GM15510 (cell line): ENCODE data around the gene FHIT.

Experiments used
- POLR2A ChIP-seq: IDR thresholded peaks from 3 replicates; pipeline ENCODE4 v1.6.1; 2011; ENCODE audit warnings: borderline replicate concordance; ENCODE audit not compliant: insufficient read length; ENCODE audit errors: extremely low read depth

FHIT gene

DNA sequence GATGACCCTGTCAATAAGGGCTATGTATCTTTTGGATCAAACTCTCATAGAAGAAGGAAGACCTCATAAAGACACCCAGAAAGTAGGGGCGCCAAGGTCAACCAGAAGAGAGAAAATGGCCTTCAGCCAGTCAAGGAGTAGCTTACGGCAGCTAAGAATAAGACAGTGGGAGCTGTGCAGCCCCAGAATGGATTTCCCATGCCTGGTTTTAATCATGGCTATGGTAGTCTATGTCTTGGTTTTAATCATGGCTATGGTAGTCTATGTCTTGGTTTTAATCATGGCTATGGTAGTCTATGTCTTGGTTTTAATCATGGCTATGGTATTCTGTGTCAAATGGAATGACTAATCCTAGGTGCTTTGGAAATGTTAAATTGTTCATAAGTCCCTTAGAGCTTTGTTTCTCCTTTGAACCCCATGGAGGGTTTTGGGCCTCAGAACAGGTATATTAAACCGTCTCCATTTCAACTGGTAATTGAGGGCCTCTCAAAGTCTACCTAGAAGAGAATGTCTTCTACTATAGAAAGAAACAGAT, 1459.4 kb downstream of the FHIT start:
- no peak for TF ChIP-seq POLR2A

GRCh38 chr3:59790241-59790640, 1461.0 kb downstream of the FHIT start:
- no peak for TF ChIP-seq POLR2A

DNA sequence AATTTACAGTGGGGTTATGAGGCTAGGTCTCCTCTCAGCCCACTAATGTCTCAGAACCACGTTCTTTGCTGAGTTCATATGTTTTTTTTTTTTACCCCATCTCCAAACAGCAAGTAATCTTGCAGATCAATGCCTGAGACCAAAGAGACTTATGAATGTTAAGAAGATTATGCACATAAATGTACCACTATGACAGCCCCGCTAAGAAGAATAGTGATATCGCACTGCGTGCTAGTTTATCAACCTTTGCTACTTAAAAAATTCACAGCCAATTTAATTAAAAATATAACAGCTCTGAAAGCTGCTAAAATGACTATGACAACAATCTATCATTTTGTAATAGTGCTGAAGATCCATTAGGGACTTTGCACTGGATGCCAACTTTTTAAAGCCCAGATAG, 1462.5 kb downstream of the FHIT start:
- no peak for TF ChIP-seq POLR2A

DNA sequence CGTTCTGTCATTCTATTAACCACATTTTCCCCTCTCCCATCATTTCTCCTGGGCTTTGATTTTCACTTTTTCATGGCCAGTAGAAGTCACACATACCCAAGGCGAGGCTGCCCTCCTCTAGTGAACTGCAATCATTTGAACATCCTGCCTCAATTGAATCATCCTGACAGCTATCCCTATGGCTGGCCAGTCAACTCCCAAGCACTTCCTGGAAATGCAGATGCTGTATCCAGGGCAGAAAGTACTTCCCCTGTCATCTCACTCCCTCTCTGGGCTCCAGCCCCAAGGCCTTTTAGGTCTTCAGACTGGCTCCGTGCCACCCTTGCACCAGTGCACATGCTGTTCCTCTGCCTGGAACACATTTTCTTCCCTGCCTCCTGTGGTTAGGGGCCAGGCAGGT, 1463.1 kb downstream of the FHIT start:
- TF ChIP-seq POLR2A: no peak

DNA sequence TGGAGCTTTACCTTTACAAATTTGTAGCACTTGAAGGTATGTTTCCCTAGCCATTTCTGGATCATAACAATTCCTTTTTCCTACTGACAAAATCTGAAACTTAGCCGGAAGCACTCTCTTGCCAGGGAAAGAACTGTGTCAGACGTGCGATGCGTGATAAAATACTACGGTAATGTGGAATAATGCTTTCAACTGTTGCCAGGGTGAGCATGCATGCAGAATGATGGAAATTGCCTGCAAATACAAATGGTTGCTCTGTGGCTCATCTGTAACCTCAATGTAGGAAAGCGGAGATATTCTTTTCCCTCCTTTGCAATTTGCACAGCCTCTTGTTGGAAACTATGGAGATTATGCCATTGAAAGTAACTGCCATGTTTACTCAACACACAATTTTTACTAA, 1464.9 kb downstream of the FHIT start:
- no peak for TF ChIP-seq POLR2A

- TF ChIP-seq POLR2A: no peak
These were observed 1467.1 kb downstream of the FHIT start for GRCh38 chr3:59784164-59784563.

DNA sequence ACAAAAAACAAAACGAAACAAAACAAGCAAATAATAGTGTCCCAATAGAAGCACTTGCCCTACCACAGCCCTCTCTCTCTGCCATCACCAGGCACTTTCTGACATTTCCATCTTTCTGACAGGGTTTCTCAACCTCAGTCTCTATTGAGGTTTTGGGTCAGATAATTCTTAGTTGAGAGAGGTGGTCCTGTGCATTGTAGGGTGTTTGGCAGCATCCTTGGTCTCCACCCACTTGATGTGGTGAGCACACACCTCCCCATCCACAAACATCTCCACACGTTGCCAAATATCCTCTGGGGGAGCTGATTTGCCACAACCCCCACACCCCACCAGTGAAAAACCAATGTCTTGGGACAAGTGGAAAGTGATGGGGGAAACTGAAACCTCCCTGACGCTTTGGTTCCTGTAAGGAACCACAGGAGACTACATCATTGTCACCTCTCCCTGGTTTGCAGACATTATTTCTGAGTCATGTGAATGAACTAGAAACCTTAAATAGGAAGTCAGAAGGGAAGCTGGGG, 1467.7 kb downstream of the FHIT start:
- TF ChIP-seq POLR2A: no peak

- TF ChIP-seq POLR2A: no peak
These were observed 1468.6 kb downstream of the FHIT start for GRCh38 chr3:59782664-59783063.

GRCh38 chr3:59780209-59780608, 1471.0 kb downstream of the FHIT start:
- no peak for TF ChIP-seq POLR2A

DNA sequence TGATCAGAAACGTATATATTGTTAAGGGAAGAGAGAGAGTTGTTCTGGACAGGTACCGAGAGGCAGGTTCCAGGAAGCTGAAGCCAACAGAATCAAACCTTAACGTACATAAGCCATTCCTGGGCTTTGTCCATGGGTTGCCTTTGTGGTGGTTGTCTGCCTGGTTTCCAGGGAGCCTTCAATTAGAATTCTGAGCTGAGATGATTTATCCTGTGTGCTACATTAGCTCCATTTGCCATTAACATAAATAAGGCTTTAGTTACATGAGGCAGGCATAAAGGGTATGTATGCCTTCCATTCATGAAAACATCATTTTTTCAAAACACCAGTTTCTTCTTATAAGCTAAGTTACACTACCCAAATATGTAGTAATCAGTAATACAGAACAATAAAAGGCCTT, 1472.0 kb downstream of the FHIT start:
- TF ChIP-seq POLR2A: no peak

- TF ChIP-seq POLR2A: no peak
These were observed 1473.6 kb downstream of the FHIT start for GRCh38 chr3:59777667-59778077.

GRCh38 chr3:59777066-59777465, 1474.2 kb downstream of the FHIT start:
- no peak for TF ChIP-seq POLR2A

GRCh38 chr3:59775761-59776325, 1475.4 kb downstream of the FHIT start:
- no peak for TF ChIP-seq POLR2A

- no peak for TF ChIP-seq POLR2A
These were observed 1476.1 kb downstream of the FHIT start for GRCh38 chr3:59775106-59775505.

- TF ChIP-seq POLR2A: no peak
These were observed 1476.6 kb downstream of the FHIT start for GRCh38 chr3:59774634-59775033.

DNA sequence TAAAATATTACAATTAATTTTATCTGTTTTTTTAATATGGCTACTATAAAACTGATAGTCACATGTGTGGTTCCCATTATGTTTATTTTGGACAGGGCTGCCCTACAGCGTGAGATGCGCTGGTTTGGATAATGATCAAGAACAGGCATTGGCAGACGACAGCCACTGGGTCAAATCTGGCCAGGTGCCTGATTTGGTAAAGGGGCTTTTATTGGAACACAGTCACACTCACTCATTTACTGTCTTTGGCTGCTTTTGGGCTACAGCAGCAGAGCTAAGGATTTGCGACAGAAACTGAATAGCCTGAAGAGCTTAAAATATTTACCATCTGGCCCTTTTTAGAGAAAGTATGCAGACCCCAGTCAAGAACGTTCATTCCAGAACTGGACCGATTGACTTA, 1477.3 kb downstream of the FHIT start:
- no peak for TF ChIP-seq POLR2A

GRCh38 chr3:59772416-59773408, 1478.5 kb downstream of the FHIT start:
- TF ChIP-seq POLR2A: no peak

DNA sequence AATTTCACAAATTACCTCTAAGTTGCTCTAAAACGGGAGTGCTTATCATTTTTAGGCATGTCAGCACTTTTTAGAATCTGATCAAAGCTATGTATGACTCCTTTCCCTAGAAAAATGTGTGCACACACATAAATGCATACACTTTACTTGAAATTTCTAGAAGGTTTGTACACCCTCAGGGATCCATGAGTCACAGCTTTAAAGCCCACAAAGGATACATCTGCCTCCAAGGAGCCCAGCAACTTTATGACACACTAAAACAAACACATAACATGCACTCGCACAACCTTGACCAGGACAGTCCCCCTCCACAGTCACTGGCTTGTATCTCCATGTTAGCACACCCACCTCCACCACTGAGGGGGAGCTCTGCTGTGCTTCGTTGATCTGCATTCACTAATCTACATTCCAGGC, 1479.5 kb downstream of the FHIT start:
- no peak for TF ChIP-seq POLR2A
